ENCODE results near the gene SLCO6A1.
A peak's percentile ranks its signal among the peaks of the same experiment; 100 is the strongest.
"Not testable (repeated sequence)": the region's sequence is repeated elsewhere in the genome, so short reads cannot be mapped to it uniquely, and the experiment has no call there.

SLCO6A1 gene

GRCh38 chr5:102498271-102499034, at the start of gene SLCO6A1:
Gene SLCO6A1, minus strand, starts transcription at chr5:102499001. Its CDS starts 157 bp downstream, at chr5:102498844.
- DNase-seq: no peak

- DNase-seq: no peak
Measured at GRCh38 chr5:102547141-102548035, 48.6 kb upstream of the SLCO6A1 start.

GRCh38 chr5:102545175-102545574, 46.4 kb upstream of the SLCO6A1 start:
- DNase-seq: no peak

GRCh38 chr5:102542057-102542456, 43.3 kb upstream of the SLCO6A1 start:
- DNase-seq: no peak

- DNase-seq: no peak
Measured at GRCh38 chr5:102539996-102540728, 41.4 kb upstream of the SLCO6A1 start.

GRCh38 chr5:102539562-102539961, 40.8 kb upstream of the SLCO6A1 start:
- DNase-seq: no peak

- no peak for DNase-seq
Measured at GRCh38 chr5:102537011-102537410, 38.2 kb upstream of the SLCO6A1 start.

- peak; percentile 30 for DNase-seq
Measured at GRCh38 chr5:102536323-102536928, 37.6 kb upstream of the SLCO6A1 start.

GRCh38 chr5:102532123-102532522, 33.3 kb upstream of the SLCO6A1 start:
- no peak for DNase-seq

- DNase-seq: peak; percentile 86
Measured at GRCh38 chr5:102531506-102531905, 32.7 kb upstream of the SLCO6A1 start.

- no peak for DNase-seq
Measured at GRCh38 chr5:102529447-102529846, 30.6 kb upstream of the SLCO6A1 start.

GRCh38 chr5:102529031-102529430, 30.2 kb upstream of the SLCO6A1 start:
- DNase-seq: no peak

GRCh38 chr5:102528600-102528999, 29.8 kb upstream of the SLCO6A1 start:
- DNase-seq: no peak

- DNase-seq: no peak
Measured at GRCh38 chr5:102527547-102527946, 28.7 kb upstream of the SLCO6A1 start.

GRCh38 chr5:102523541-102524175, 24.9 kb upstream of the SLCO6A1 start:
- DNase-seq: peak; percentile 67

GRCh38 chr5:102511666-102512065, 12.9 kb upstream of the SLCO6A1 start:
- no peak for DNase-seq

- not testable (repeated sequence) for DNase-seq
Measured at GRCh38 chr5:102491261-102491914, 7.4 kb downstream of the SLCO6A1 start.

- DNase-seq: peak; percentile 25
Measured at GRCh38 chr5:102483736-102484135, 15.1 kb downstream of the SLCO6A1 start.

- peak; percentile 44 for DNase-seq
Measured at GRCh38 chr5:102481054-102481715, 17.6 kb downstream of the SLCO6A1 start.

- DNase-seq: peak; percentile 30
Measured at GRCh38 chr5:102453716-102454115, 45.1 kb downstream of the SLCO6A1 start.

- no peak for DNase-seq
Measured at GRCh38 chr5:102451082-102451481, 47.7 kb downstream of the SLCO6A1 start.

All from suppressor macrophage treated with lipopolysaccharide for 4 hours (primary cell).